Neuron (in vitro differentiated cells): ENCODE data around the gene SLC46A2.

Experiments
- H2AFZ ChIP-seq: one replicate; pipeline ENCODE4 v1.6.1; 2013; ENCODE audit warnings: low read depth, mild to moderate bottlenecking, inconsistent platforms, low read length, moderate library complexity
- H3K27me3 ChIP-seq: one replicate; pipeline ENCODE4 v1.6.1; 2013; ENCODE audit warnings: low read length; ENCODE audit not compliant: insufficient read depth
- H3K36me3 ChIP-seq: one replicate; pipeline ENCODE4 v1.6.1; 2013; ENCODE audit warnings: low read length; ENCODE audit not compliant: insufficient read depth
- H3K4me1 ChIP-seq: one replicate; pipeline ENCODE4 v1.6.1; 2013; ENCODE audit warnings: low read length; ENCODE audit not compliant: insufficient read depth
- H3K4me3 ChIP-seq: 2 replicates; pipeline ENCODE4 v1.5.1; 2013; ENCODE audit warnings: mild to moderate bottlenecking, low read length, moderate library complexity
- H3K9me3 ChIP-seq: one replicate; pipeline ENCODE4 v1.6.1; 2013; ENCODE audit warnings: low read length

SLC46A2 gene

DNA sequence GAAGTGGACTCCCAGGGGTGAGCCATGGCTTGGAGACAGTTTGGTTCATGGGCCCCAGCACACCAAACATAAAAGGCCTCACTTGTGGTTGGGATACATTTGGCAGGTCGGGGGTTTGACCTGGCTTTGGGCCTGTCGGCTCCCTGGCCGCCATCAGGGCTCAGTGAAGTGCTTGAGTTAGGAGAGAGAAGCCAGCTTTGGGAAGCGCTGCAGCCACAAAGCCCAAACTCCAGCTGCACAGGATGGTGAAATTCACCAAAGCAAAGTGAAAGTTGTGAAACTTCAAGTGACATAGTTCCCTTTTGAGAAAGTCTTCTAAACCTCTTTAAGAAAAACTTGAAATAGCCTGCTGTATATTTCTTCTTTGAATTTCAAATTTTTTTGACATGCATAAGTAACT is 27.5 kb downstream of the SLC46A2 start:
- H3K4me1 ChIP-seq, result no peaks in the 10 kb centered on the region
- H3K36me3 ChIP-seq, result peaks cover 13% of the 10 kb centered on the region
- no peaks in the 10 kb centered on the region for H3K27me3 ChIP-seq
- no peaks in the 10 kb centered on the region for H3K9me3 ChIP-seq
- no peak overlapping the region for H2AFZ ChIP-seq
- no peak overlapping the region for H3K4me3 ChIP-seq

DNA sequence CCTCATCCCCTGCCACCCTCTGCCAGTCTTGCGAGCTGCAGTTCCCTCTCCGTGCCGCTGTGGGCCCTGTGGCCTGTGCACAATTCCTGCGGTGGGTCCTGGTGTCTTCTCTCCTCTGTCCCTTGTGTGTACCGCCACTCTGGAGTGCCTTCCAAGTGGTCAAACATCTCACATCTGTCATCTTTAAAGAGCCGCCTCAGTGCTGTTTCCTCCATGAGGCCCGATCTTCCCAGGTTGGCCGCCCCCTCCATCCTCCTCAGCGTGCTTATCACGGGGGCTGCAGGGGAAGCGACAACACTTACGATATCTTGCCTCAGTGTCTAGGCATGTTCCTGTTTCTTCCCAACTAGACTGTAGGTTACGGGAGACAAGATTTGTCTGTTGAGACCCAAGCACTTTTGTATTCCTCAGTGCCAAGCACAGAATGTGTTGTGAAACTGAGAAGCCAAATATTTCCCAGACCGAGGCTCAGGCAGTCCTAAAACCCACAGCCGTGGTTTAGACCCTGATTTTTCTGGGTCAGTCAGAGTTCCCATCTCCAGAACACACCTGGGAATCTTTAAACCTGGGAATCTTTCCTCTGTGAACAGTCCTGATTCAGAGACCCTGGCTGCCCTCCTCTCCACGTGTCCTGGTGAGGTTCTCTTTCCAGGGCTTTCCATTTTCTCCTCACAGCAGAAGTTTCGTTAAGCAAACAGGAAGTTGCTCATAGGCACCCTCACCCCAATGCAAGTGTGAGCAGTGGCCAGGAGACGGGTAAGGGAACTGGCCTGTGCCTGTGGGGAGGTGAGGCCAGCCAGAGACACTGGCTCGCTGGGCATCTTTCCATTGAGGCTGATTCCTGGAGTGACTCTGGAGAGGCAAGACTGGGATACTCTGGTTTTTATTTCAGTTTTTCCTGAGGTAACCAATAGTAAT is 28.8 kb downstream of the SLC46A2 start:
- no peaks in the 10 kb centered on the region for H3K9me3 ChIP-seq
- H3K4me3 ChIP-seq, result no peak overlapping the region
- H2AFZ ChIP-seq, result no peak overlapping the region
- no peaks in the 10 kb centered on the region for H3K27me3 ChIP-seq
- H3K36me3 ChIP-seq, result peaks cover 7% of the 10 kb centered on the region
- H3K4me1 ChIP-seq, result no peaks in the 10 kb centered on the region

DNA sequence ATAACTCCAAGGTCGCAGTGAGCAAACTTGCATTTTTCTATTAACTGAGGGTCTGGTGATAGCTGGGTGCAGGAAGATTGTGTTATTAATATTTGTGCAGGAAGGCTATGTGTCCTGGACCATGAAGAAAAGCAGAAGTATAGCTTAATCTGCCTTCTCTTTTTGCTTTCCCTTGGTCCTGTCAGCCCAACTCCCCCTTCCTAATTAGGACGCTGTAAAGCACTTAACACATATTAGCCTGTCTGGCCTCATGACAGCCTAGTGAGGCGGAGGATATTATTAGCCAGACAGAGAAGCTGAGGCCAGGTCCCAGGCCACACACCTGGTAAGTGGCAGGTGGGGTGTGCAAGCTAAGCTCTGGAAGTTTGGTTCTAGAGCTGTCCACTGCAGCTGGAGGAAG is 29.5 kb downstream of the SLC46A2 start:
- no peaks in the 10 kb centered on the region for H3K27me3 ChIP-seq
- no peak overlapping the region for H2AFZ ChIP-seq
- no peaks in the 10 kb centered on the region for H3K4me1 ChIP-seq
- no peak overlapping the region for H3K4me3 ChIP-seq
- H3K36me3 ChIP-seq, result peaks cover 3% of the 10 kb centered on the region
- no peaks in the 10 kb centered on the region for H3K9me3 ChIP-seq

DNA sequence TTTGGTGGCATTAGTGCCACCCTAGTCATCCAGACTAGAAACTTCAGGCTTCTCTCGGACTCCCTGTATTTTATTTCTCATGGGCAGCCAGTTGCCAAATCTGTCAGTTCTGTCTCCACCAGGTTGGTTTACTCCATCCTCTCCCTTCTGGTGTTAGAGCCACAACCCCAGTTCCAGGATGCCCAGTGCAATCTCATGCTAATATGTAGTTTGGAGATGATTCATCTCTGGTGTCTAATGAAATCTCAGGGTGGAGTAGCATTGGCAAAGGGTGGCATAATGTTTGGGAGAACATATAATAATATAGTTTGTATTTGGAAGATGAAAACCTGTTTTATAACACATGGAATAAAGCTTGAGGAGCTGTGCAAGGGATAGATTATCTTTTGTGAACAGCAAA is 30.2 kb downstream of the SLC46A2 start:
- H3K27me3 ChIP-seq, result no peaks in the 10 kb centered on the region
- H3K36me3 ChIP-seq, result peaks cover 3% of the 10 kb centered on the region
- H2AFZ ChIP-seq, result no peak overlapping the region
- H3K4me3 ChIP-seq, result no peak overlapping the region
- H3K9me3 ChIP-seq, result no peaks in the 10 kb centered on the region
- no peaks in the 10 kb centered on the region for H3K4me1 ChIP-seq

DNA sequence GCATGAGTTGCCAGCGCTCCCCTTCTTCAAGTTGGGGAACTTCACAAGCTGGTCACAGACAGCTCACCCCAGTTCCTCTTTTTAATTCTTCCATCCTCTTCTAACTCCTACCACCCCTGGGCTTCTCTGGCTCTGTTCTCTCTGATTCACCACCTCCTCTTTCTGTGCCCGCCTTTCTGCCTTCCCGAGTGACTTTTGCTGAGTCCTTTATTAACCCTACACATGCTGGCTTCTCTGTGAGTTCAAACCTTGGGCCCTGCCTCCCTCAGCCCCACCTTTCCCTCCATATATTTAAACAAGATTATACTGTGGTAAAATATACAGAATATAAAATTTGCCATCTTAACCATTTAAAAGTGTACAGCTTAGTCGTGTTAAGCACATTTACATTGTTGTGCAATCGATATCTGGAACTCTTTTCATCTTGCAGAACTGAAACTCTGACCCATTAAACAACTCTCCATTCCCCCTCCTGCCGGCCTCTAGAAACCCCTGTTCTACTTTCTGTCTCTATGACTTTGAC is 32.0 kb downstream of the SLC46A2 start:
- Histone ChIP-seq H3K27me3 (no peaks in the 10 kb centered on the region), H2AFZ (no peak overlapping the region), H3K36me3 (no peaks in the 10 kb centered on the region), H3K9me3 (no peaks in the 10 kb centered on the region), H3K4me3 (no peak overlapping the region), H3K4me1 (no peaks in the 10 kb centered on the region)

DNA sequence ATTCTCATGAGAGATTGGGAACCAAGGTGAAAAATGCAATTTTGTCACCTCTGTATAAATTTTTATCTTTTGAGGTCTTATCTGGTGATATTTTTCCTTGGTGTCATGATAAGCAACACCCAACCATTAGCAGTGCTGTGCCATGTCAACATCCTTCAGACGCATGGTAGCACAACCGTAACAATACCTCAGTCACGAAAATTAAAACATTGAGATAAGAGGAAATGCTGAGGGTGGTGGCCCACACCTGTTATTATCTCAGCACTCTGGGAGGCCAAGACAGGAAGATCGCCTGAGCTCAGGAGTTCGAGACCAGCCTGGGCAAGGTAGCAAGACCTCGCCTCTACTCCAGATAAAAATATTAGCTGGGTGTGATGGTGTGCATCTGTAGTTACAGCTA is 32.7 kb downstream of the SLC46A2 start:
- H3K4me3 ChIP-seq, result no peak overlapping the region
- H3K27me3 ChIP-seq, result no peaks in the 10 kb centered on the region
- H2AFZ ChIP-seq, result no peak overlapping the region
- peaks cover 5% of the 10 kb centered on the region for H3K36me3 ChIP-seq
- H3K9me3 ChIP-seq, result no peaks in the 10 kb centered on the region
- H3K4me1 ChIP-seq, result no peaks in the 10 kb centered on the region

DNA sequence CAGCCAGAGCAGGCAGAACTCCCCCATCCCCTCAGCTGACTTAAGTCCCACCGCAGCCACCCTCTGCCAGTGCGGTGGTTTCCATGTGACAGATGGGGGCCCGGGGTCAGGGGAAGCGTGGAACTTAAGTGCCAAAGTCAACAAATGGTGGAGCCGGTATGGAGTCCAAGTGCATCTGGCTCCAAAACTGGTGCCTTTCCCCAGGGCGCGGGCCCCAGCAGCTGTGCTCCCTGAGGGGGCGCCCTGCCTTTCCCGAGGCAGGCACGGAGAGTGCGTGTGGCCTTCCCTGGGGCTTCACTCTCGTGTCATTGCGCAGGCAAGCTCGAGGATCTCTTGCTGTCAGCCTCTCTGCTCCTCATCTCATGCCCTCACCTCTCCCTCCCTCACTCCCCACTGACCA is 33.8 kb downstream of the SLC46A2 start:
- H3K36me3 ChIP-seq, result peaks cover 10% of the 10 kb centered on the region
- H2AFZ ChIP-seq, result no peak overlapping the region
- no peaks in the 10 kb centered on the region for H3K27me3 ChIP-seq
- no peak overlapping the region for H3K4me3 ChIP-seq
- no peaks in the 10 kb centered on the region for H3K9me3 ChIP-seq
- H3K4me1 ChIP-seq, result no peaks in the 10 kb centered on the region

DNA sequence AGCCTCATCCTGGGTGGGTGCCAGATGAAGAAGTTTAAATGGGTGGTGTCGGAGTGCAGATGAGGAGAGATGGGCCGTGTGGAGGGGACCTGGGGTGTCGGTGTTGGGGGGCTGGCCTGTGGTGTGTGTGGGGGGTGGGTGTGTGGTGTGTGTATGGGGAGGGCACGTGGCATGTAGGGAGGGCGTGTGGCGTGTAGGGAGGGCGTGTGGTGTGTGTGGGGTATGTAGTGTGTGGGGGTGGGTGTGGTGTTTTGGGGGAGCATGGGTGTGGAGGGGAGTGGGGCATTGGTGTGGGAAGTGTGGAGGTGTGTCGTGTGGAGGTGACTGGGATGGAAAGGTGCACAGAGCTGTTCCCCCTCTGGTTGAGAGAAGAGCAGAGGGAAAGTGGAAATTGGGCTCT is 34.5 kb downstream of the SLC46A2 start:
- H3K4me1 ChIP-seq, result no peaks in the 10 kb centered on the region
- H2AFZ ChIP-seq, result no peak overlapping the region
- H3K9me3 ChIP-seq, result no peaks in the 10 kb centered on the region
- no peak overlapping the region for H3K4me3 ChIP-seq
- peaks cover 13% of the 10 kb centered on the region for H3K36me3 ChIP-seq
- H3K27me3 ChIP-seq, result no peaks in the 10 kb centered on the region

DNA sequence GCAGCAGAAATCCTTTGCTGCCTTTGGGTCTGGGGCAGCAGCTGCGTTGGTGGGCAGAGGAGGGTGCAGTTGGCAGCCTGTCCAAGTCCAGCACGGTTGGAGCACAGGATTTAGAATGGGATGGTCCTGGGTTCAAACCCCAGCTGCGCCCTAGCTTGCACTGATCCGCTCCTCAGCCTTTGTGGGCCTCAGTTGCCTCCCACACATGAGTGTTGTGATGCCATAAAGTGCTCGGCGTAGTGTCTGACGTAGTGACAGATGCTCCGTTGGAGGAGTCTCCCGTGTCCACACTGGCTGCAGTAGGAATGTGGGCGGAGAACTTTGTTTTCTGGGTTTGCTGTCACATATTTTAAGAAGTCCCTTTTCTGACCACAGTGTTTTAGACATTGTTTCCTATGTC is 36.0 kb downstream of the SLC46A2 start:
- H3K27me3 ChIP-seq, result no peaks in the 10 kb centered on the region
- no peaks in the 10 kb centered on the region for H3K4me1 ChIP-seq
- no peak overlapping the region for H3K4me3 ChIP-seq
- H3K36me3 ChIP-seq, result peaks cover 19% of the 10 kb centered on the region
- H2AFZ ChIP-seq, result no peak overlapping the region
- no peaks in the 10 kb centered on the region for H3K9me3 ChIP-seq

DNA sequence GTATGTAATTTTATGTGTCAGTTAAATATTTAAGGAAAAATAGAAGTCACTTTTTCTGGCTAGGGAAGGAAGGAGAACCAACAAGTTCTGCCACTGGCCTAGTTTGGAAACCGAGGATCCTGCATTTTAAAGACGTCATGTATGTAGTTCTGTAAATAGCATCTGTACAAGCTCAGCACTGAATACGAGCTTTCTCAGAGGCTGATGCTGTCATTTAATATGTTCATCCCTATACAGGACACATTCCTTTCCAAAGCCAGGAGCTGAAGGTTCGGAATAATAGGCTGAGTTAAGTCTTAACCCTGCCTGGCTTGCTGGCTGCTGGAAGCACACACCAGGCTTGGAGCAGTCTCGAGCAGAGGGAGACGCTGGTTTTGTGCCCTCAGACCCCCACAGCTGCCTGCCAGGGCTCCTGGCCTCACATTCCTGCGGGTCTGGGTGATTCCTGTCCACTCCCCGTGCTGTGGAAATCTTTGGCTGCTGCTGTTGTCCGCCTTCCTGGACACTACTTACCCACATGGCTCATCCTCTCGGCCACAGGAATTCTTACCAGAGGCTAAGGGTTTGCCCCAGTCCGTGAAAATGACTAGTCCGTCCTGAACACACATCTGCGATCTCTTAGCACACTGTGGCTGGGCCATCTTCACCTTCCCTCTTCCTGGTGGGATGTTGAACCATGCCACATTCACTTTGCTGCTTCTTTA is 36.6 kb downstream of the SLC46A2 start:
- no peaks in the 10 kb centered on the region for H3K27me3 ChIP-seq

DNA sequence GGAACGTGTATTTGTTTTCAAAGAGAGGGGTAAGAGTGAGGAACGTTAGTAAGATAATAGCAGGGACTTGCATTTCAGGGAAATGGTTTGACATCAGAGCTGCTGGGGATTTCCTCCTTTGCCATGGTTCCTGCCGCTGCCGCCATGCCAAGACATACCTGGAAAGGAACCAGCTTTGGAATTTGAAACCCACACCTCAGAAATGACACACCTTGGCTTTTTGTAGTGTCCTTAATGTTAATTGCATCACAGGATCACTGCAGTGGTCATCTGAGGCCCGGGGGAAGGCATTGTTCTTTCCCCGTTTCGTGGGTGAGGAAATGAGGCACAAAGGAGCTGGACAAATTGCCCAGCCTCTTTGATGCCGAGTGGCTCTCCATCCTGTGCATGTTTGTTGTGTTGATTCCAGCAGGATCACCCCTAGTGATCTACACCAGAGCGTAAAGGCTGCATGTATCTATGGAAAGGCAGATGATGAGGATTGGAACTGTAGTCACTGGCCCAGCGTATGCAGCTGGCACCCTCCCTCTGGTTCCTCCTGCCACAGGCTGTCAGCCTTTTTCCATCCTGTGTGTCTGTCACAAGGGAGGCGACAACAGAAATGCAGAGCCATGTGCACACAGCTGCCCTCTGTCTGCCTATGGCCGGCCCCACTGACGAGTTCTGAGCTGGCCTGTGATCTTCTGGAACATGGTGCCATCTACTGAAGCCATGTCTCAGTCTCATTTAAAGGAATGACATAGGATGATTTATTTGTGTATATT is 37.8 kb downstream of the SLC46A2 start:
- Histone ChIP-seq H3K4me1 (peaks cover 4% of the 10 kb centered on the region), H3K4me3 (no peak overlapping the region), H3K36me3 (peaks cover 19% of the 10 kb centered on the region), H3K27me3 (no peaks in the 10 kb centered on the region), H2AFZ (no peak overlapping the region), H3K9me3 (no peaks in the 10 kb centered on the region)

More for the DNA sequence above, 36.6 kb downstream of the SLC46A2 start:
- H3K4me3 ChIP-seq, result no peak overlapping the region
- no peak overlapping the region for H2AFZ ChIP-seq
- H3K9me3 ChIP-seq, result no peaks in the 10 kb centered on the region
- no peaks in the 10 kb centered on the region for H3K4me1 ChIP-seq
- peaks cover 19% of the 10 kb centered on the region for H3K36me3 ChIP-seq

DNA sequence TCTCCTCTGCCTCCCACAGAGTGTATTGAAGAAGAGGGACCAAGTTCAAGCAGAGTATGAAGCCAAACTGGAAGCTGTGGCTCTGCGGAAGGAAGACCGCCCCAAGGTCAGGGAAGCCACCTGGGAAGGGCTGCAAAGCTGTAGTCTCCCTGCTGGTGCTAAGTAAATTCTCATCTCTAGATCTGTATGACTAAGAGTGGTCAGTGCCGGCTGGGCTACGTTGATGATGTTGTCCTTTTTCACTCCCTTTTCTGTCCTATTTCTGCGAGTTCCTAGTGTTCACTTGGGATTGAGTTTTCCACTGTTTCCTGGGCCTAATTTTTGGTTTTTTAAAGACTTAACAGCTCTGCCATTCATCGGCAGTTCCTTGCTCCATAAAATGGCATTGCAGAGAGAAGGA is 39.8 kb downstream of the SLC46A2 start:
- Histone ChIP-seq H3K27me3 (no peaks in the 10 kb centered on the region), H3K4me3 (no peak overlapping the region), H3K4me1 (peaks cover 4% of the 10 kb centered on the region), H3K9me3 (no peaks in the 10 kb centered on the region), H3K36me3 (peaks cover 19% of the 10 kb centered on the region), H2AFZ (no peak overlapping the region)
